Choroid plexus epithelial cell (primary cell): Measurements from ENCODE around the gene CIAO3.

Source experiments
- DNase-seq: peaks from one replicate; pipeline ENCODE4 v3.0.0-alpha.2; 2010; ENCODE audit warnings: low read depth
- H3K4me3 ChIP-seq: 2 replicates; pipeline ENCODE4 v1.5.1; 2011; ENCODE audit warnings: low read depth, mild to moderate bottlenecking, control low read depth, low read length, moderate library complexity
- CTCF ChIP-seq: conservative IDR thresholded peaks from 2 replicates; pipeline ENCODE4 v1.5.1; 2011; ENCODE audit warnings: low read depth, mild to moderate bottlenecking, control low read depth, inconsistent platforms, low read length, moderate library complexity

Gene CIAO3

GRCh38 chr16:719815-720446, 20.9 kb downstream of the CIAO3 start:
- no peak for DNase-seq
- peak; percentile 43 for TF ChIP-seq CTCF
- H3K4me3 ChIP-seq: peak overlapping the region; percentile 73

GRCh38 chr16:718922-719321, 21.9 kb downstream of the CIAO3 start:
- H3K4me3 ChIP-seq: no peak overlapping the region
- no peak for DNase-seq
- no peak for TF ChIP-seq CTCF

- TF ChIP-seq CTCF: no peak
- DNase-seq: no peak
- no peak overlapping the region for H3K4me3 ChIP-seq
Measured at GRCh38 chr16:718389-718788, 22.4 kb downstream of the CIAO3 start.

GRCh38 chr16:717450-718245, 23.1 kb downstream of the CIAO3 start:
- TF ChIP-seq CTCF: no peak
- DNase-seq: no peak
- no peak overlapping the region for H3K4me3 ChIP-seq

- no peak overlapping the region for H3K4me3 ChIP-seq
- no peak for TF ChIP-seq CTCF
- no peak for DNase-seq
Measured at GRCh38 chr16:716768-717325, 23.9 kb downstream of the CIAO3 start.

GRCh38 chr16:716200-716568, 24.6 kb downstream of the CIAO3 start:
- peak overlapping the region; percentile 63 for H3K4me3 ChIP-seq
- TF ChIP-seq CTCF: no peak
- DNase-seq: peak; percentile 68
